Prostate gland (tissue), 2 donors: ENCODE data around the gene FBXO41. TPM values are rescaled to one million over a fixed set of nuclear protein-coding genes. Genes with fewer than 3 reads are reported as not detected.
A peak's percentile ranks its signal among the peaks of the same experiment; 100 is the strongest.

ENCODE experiments used
- DNase-seq: peaks from one replicate; pipeline ENCODE4 v3.0.0-alpha.2; 2019; ENCODE audit warnings: low spot score
- H3K27ac ChIP-seq, 2 donors: fragments of 200-600 bp; sonication (generic); 2 replicates each; pipeline ENCODE4 v1.5.1; 2017 to 2019
- H3K27me3 ChIP-seq: fragments of 200-600 bp; sonication (generic); replicated peaks from 2 replicates; pipeline ENCODE4 v1.5.1; 2019; ENCODE audit not compliant: insufficient read depth
- H3K36me3 ChIP-seq, 2 donors: fragments of 200-600 bp; sonication (generic); 1 replicate in 1 of 2; 2 replicates in 1 of 2; pipeline versions ENCODE4 v1.5.1 to v1.8.1; 2017 to 2019
- H3K4me1 ChIP-seq: fragments of 200-600 bp; sonication (generic); replicated peaks from 2 replicates; pipeline ENCODE4 v1.5.1; 2019
- H3K4me3 ChIP-seq, 2 donors: fragments of 200-600 bp; sonication (generic); 2 replicates each; pipeline ENCODE4 v1.5.1; 2017 to 2019
- H3K9me3 ChIP-seq: fragments of 200-600 bp; sonication (generic); 2 replicates; pipeline ENCODE4 v1.5.1; 2017
- CTCF ChIP-seq, 4 experiments: fragments of 200-600 bp in 2 of 4; fragments of 450-650 bp in 2 of 4; sonication (generic) in 2 of 4; IDR thresholded peaks; 1 replicate in 3 of 4; 2 replicates in 1 of 4; pipeline ENCODE4 v1.5.1; 2016 to 2019; ENCODE audit warnings: antibody characterized with exemption in 4 of 4, mild to moderate bottlenecking in 2 of 4, moderate library complexity in 2 of 4
- POLR2A ChIP-seq: fragments of 450-650 bp; IDR thresholded peaks from one replicate; pipeline ENCODE4 v1.6.1; 2016; ENCODE audit warnings: antibody characterized with exemption, mild to moderate bottlenecking
- POLR2AphosphoS5 ChIP-seq: sonication (generic); formaldehyde crosslinking; IDR thresholded peaks from one replicate; pipeline ENCODE4 v1.6.1; 2017; ENCODE audit warnings: antibody characterized with exemption
- WGBS: methylation state at CpG from one replicate; pipeline ENCODE4 v1.1.5; 2018; 5-methylcytosine and 5-hydroxymethylcytosine counted together
- intact Hi-C: fragments of 100-400 bp; cut with DNase I; formaldehyde crosslinking; loops from one replicate; pipeline ENCODE4 v1.14.2; 2022
- total RNA-seq, 2 donors: library from RNA; depleted of rRNA; stranded (reverse); fragments of >200 nt; gene quantifications; one replicate each; pipeline ENCODE4 v1.1.0, GENCODE V29; 2016

The FBXO41 gene
- total RNA-seq, 2 donors from 2014 or later: 4.2 to 7.4 TPM

GRCh38 chr2:73297151-73297559 is 12.9 kb upstream of the FBXO41 start:
- Histone ChIP-seq H3K27ac (no peak overlapping the region), H3K9me3 (no peaks in the 10 kb centered on the region), H3K36me3 (no peaks in the 10 kb centered on the region), H3K27me3 (peaks cover 25% of the 10 kb centered on the region), H3K4me3 (no peak overlapping the region), H3K4me1 (no peaks in the 10 kb centered on the region)
- 4% methylated on average over 2 of the region's 2 CpGs for WGBS
- DNase-seq: no peak
- intact Hi-C loops: no loop called here
- TF ChIP-seq POLR2A (no peak), CTCF (IDR thresholded peaks at IDR 0.05) (no peak), POLR2AphosphoS5 (no peak)

- TF ChIP-seq POLR2A: no peak
- no peak for TF ChIP-seq CTCF (IDR thresholded peaks at IDR 0.05)
- no peak for TF ChIP-seq POLR2AphosphoS5
- no peaks in the 10 kb centered on the region for H3K4me1 ChIP-seq
- no peak overlapping the region for H3K4me3 ChIP-seq
- intact Hi-C loops: no loop called here
- no peak for DNase-seq
- WGBS: 31% methylated on average over 5 of the region's 5 CpGs
- no peak overlapping the region for H3K27ac ChIP-seq
- no peaks in the 10 kb centered on the region for H3K36me3 ChIP-seq
- H3K9me3 ChIP-seq: no peaks in the 10 kb centered on the region
- H3K27me3 ChIP-seq: peaks cover 30% of the 10 kb centered on the region
These were observed 11.6 kb upstream of the FBXO41 start for GRCh38 chr2:73295751-73296400.

GRCh38 chr2:73294239-73294638 is 10.0 kb upstream of the FBXO41 start:
- no peak for DNase-seq
- Histone ChIP-seq H3K4me1 (no peaks in the 10 kb centered on the region), H3K27me3 (peaks cover 28% of the 10 kb centered on the region), H3K27ac (no peak overlapping the region), H3K4me3 (no peak overlapping the region), H3K9me3 (no peaks in the 10 kb centered on the region), H3K36me3 (no peaks in the 10 kb centered on the region)
- TF ChIP-seq CTCF (IDR thresholded peaks at IDR 0.05) (no peak), POLR2AphosphoS5 (no peak), POLR2A (no peak)
- intact Hi-C loops: no loop called here
- 89% methylated on average over 2 of the region's 2 CpGs for WGBS

- Histone ChIP-seq H3K36me3 (no peaks in the 10 kb centered on the region), H3K27ac (no peak within 1 kb of the TSS), H3K4me3 (peak within 1 kb of the TSS; percentile 27 to 39), H3K4me1 (no peaks in the 10 kb centered on the region), H3K27me3 (peaks cover 28% of the 10 kb centered on the region), H3K9me3 (no peaks in the 10 kb centered on the region)
- TF ChIP-seq POLR2A: no peak
- TF ChIP-seq POLR2AphosphoS5: no peak
- peak in 1 of 4 experiments; percentile 8 for TF ChIP-seq CTCF (IDR thresholded peaks at IDR 0.05)
- WGBS: 1% methylated on average over 22 of the region's 45 CpGs
- DNase-seq: peak; percentile 37
- intact Hi-C loops: no loop called here
These were observed 9.4 kb upstream of the FBXO41 start, which contains the start of gene EGR4 for GRCh38 chr2:73293534-73294171. Gene EGR4, minus strand, starts transcription at chr2:73293548. Its CDS starts 231 bp downstream, at chr2:73293317.
